HepG2 (cell line): ENCODE data around the gene OTUD6A. TPM values are rescaled to one million over a fixed set of nuclear protein-coding genes. Genes with fewer than 3 reads are reported as not detected.

Experiments
- CTCF ChIP-seq: sonication (generic); formaldehyde crosslinking; IDR thresholded peaks from 2 replicates; pipeline ENCODE4 v1.5.0; 2020; ENCODE audit warnings: mild to moderate bottlenecking, missing genetic modification reagents, moderate library complexity
- DNMT1 ChIP-seq: sonication (generic); formaldehyde crosslinking; IDR thresholded peaks from 2 replicates; pipeline ENCODE4 v1.5.1; 2020; ENCODE audit warnings: mild to moderate bottlenecking, missing genetic modification reagents
- GLMP ChIP-seq: sonication (generic); formaldehyde crosslinking; IDR thresholded peaks from 2 replicates; pipeline ENCODE4 v1.9.0; 2021; ENCODE audit warnings: missing genetic modification reagents, mild to moderate bottlenecking, borderline replicate concordance
- PRMT3 ChIP-seq: sonication (generic); formaldehyde crosslinking; IDR thresholded peaks from 2 replicates; pipeline ENCODE4 v1.8.1; 2022; ENCODE audit warnings: low read depth, mild to moderate bottlenecking, moderate library complexity, missing genetic modification reagents, borderline replicate concordance
- RARA ChIP-seq: IDR thresholded peaks from 2 replicates; pipeline ENCODE4 v1.6.1; 2016; ENCODE audit warnings: missing genetic modification reagents, missing compliant biosample characterization
- SMC3 ChIP-seq: IDR thresholded peaks from 2 replicates; pipeline ENCODE4 v1.6.1; 2011; ENCODE audit warnings: low read length, improper control_type of control experiment
- ZBTB21 ChIP-seq: sonication (generic); formaldehyde crosslinking; IDR thresholded peaks from 2 replicates; pipeline ENCODE4 v1.4.0; 2020; ENCODE audit warnings: missing genetic modification reagents
- ZKSCAN8 ChIP-seq: IDR thresholded peaks from 2 replicates; pipeline ENCODE4 v1.6.1; 2016; ENCODE audit warnings: borderline replicate concordance, missing genetic modification reagents, missing compliant biosample characterization
- ZNF12 ChIP-seq: sonication (generic); formaldehyde crosslinking; IDR thresholded peaks from 2 replicates; pipeline ENCODE4 v1.5.0; 2020; ENCODE audit warnings: missing genetic modification reagents
- ZNF142 ChIP-seq: sonication (generic); formaldehyde crosslinking; IDR thresholded peaks from 2 replicates; pipeline ENCODE4 v1.4.0; 2020; ENCODE audit warnings: missing genetic modification reagents
- ZNF3 ChIP-seq: IDR thresholded peaks from 2 replicates; pipeline ENCODE4 v1.7.0; 2017; ENCODE audit warnings: inconsistent platforms
- ZNF83 ChIP-seq: sonication (generic); formaldehyde crosslinking; IDR thresholded peaks from 2 replicates; pipeline ENCODE4 v1.4.0; 2020; ENCODE audit warnings: missing genetic modification reagents, mild to moderate bottlenecking, borderline replicate concordance
- polyA plus RNA-seq, 8 experiments: library from polyadenylated mRNA; depleted of rRNA in 3 of 8; stranded (reverse) in 7 of 8; unstranded in 1 of 8; fragments of >200 nt; fragmentation: Illumina TruSeq in 4 of 8; extraction: Trizol in 4 of 8; gene quantifications; 2 replicates each; pipeline versions ENCODE4 v1.2.1 to v1.2.3, GENCODE V29; 2011 to 2016; ENCODE audit warnings: low read depth in 4 of 8, missing spikeins in 1 of 8, mixed read lengths in 1 of 8; ENCODE audit not compliant: insufficient read depth in 1 of 8
- total RNA-seq, 5 experiments: library from RNA; depleted of rRNA; stranded (reverse); fragments of >200 nt; fragmentation: Illumina TruSeq; extraction: Trizol; gene quantifications; 2 replicates each; pipeline ENCODE4 v1.2.3, GENCODE V29; 2016; ENCODE audit warnings: low read depth in 1 of 5
- TF ChIP-seq, protein P1 (sequence below): sonication (generic); formaldehyde crosslinking; IDR thresholded peaks from 2 replicates; pipeline ENCODE4 v1.5.1; 2020; ENCODE audit warnings: mild to moderate bottlenecking, missing genetic modification reagents
- TF ChIP-seq, protein P2 (sequence below): sonication (generic); formaldehyde crosslinking; IDR thresholded peaks from 2 replicates; pipeline ENCODE4 v1.4.0; 2020; ENCODE audit warnings: mild to moderate bottlenecking, missing genetic modification reagents

Gene OTUD6A
- total and polyA plus RNA-seq, 2 of the 13 experiments (the other 11 are each of a cell fraction or from before 2014, with no cell fraction given) = not detected

GRCh38 chrX:70033348-70034051, 28.8 kb upstream of the OTUD6A start (continued):
- TF ChIP-seq ZNF142 = no peak
- TF ChIP-seq SMC3 = 0 out of 2 replicates have a peak, but pooled peaks have one; percentile 43
- no peak for TF ChIP-seq ZNF3 (CRISPR knock-in tag)
- TF ChIP-seq, protein P1, sequence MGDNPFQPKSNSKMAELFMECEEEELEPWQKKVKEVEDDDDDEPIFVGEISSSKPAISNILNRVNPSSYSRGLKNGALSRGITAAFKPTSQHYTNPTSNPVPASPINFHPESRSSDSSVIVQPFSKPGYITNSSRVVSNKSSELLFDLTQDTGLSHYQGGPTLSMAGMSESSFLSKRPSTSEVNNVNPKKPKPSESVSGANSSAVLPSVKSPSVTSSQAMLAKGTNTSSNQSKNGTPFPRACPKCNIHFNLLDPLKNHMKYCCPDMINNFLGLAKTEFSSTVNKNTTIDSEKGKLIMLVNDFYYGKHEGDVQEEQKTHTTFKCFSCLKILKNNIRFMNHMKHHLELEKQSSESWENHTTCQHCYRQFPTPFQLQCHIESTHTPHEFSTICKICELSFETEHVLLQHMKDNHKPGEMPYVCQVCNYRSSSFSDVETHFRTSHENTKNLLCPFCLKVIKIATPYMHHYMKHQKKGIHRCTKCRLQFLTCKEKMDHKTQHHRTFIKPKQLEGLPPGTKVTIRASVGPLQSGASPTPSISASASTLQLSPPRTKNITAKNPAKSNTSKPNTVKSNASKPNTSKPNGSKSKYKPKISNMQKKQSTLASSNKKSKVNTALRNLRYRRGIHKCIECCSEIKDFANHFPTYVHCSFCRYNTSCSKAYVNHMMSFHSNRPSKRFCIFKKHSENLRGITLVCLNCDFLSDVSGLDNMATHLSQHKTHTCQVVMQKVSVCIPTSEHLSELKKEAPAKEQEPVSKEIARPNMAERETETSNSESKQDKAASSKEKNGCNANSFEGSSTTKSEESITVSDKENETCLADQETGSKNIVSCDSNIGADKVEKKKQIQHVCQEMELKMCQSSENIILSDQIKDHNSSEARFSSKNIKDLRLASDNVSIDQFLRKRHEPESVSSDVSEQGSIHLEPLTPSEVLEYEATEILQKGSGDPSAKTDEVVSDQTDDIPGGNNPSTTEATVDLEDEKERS (CRISPR knock-in tag) = no peak
- no peak for TF ChIP-seq ZBTB21 (CRISPR knock-in tag)
- TF ChIP-seq, protein P2, sequence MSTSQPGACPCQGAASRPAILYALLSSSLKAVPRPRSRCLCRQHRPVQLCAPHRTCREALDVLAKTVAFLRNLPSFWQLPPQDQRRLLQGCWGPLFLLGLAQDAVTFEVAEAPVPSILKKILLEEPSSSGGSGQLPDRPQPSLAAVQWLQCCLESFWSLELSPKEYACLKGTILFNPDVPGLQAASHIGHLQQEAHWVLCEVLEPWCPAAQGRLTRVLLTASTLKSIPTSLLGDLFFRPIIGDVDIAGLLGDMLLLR (CRISPR knock-in tag) = no peak
- TF ChIP-seq RARA (CRISPR knock-in tag) = peak; percentile 20; the same call in 1 of the 2 replicates
- no peak for TF ChIP-seq ZNF12 (CRISPR knock-in tag)
- no peak for TF ChIP-seq GLMP
- TF ChIP-seq PRMT3 (CRISPR knock-in tag) = no peak
- TF ChIP-seq DNMT1 (CRISPR knock-in tag) = no peak
- TF ChIP-seq CTCF = peak; percentile 72
- no peak for TF ChIP-seq ZNF83 (CRISPR knock-in tag)
- no peak for TF ChIP-seq ZKSCAN8 (CRISPR knock-in tag)
